HFF-Myc (cell line): ENCODE measurements around the gene CADM2.

Experiments
- DNase-seq: peaks from one replicate; pipeline ENCODE4 v3.0.0-alpha.2; 2011; ENCODE audit warnings: low read depth; ENCODE audit errors: extremely low read depth
- H3K4me3 ChIP-seq: replicated peaks from 2 replicates; pipeline ENCODE4 v1.5.1; 2011; ENCODE audit warnings: low read depth, mild to moderate bottlenecking, control low read depth, low read length
- CTCF ChIP-seq: IDR thresholded peaks from 2 replicates; pipeline ENCODE4 v1.5.1; 2012; ENCODE audit warnings: mild to moderate bottlenecking, low read depth, low read length, control low read depth; ENCODE audit errors: missing control alignments

The CADM2 gene

GRCh38 chr3:85554153-85554552 is 595.4 kb downstream of the CADM2 start:
- DNase-seq: no peak
- TF ChIP-seq CTCF: no peak
- H3K4me3 ChIP-seq: no peak overlapping the region

GRCh38 chr3:85560088-85560785 is 601.4 kb downstream of the CADM2 start:
- no peak for TF ChIP-seq CTCF
- H3K4me3 ChIP-seq: no peak overlapping the region
- DNase-seq: no peak

- TF ChIP-seq CTCF: peak; percentile 58
- DNase-seq: no peak
- no peak overlapping the region for H3K4me3 ChIP-seq
These were observed 608.4 kb downstream of the CADM2 start for GRCh38 chr3:85567071-85567676.

GRCh38 chr3:85570819-85571218 is 612.0 kb downstream of the CADM2 start:
- H3K4me3 ChIP-seq: no peak overlapping the region
- no peak for TF ChIP-seq CTCF
- no peak for DNase-seq

- no peak for DNase-seq
- H3K4me3 ChIP-seq: no peak overlapping the region
- TF ChIP-seq CTCF: no peak
These were observed 613.0 kb downstream of the CADM2 start for GRCh38 chr3:85571835-85572234.

- no peak for DNase-seq
- no peak for TF ChIP-seq CTCF
- H3K4me3 ChIP-seq: no peak overlapping the region
These were observed 613.6 kb downstream of the CADM2 start for GRCh38 chr3:85572426-85572825.
